CD4-positive, alpha-beta T cell treated with Interleukin-1 beta for 1 hour (primary cell): ENCODE results near the gene FRMD4B.
A peak's percentile ranks its signal among the peaks of the same experiment; 100 is the strongest.

Source experiments
- DNase-seq, 2 donors: peaks; one replicate each; pipeline ENCODE4 v3.0.0-alpha.2; 2020 to 2022

FRMD4B gene

DNA sequence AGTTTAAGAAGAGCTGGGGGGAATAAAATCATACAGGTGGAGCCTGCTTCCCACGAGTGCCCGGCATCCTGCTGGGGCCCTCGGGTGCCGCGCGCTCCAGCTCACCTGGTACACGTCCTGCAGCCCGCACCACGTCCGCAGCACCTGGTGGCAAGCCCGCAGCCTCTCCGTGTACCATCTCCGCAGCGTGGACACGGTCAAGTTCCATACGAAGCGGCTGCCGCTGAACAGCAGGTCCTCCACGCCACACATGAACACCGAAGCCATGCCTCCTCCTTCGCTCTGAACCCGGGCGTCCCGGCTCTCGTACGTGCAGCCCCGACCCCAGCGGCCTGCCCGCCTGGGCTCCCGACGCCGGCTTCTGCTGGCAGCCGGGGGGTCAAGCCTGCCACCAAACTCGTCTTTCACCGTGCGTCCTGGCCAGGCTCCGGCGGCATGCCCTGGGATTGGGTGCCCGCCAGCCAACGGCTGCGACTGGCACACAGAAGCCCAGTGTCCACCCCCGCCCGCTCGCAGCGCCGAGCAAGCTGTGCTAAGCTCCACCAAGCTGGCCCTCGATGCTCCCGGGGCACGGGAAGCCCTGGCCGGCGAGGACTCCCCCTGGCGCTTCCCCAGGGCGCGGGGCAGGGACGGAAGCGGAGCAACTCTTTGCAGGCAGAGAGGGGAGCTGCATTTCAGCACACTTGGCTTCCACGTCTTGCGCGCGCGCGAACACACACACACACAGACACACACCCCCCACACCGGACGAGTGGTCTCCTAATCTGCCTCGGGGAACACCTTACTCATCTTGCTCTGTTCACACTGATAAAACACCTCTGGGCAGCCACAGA, at the start of gene FRMD4B:
FRMD4B (minus strand) TSS at position 366 of the 833 bp plus-strand sequence; CDS start at position 267, 99 bp downstream.
- peak; percentile 5 to 40 for DNase-seq

GRCh38 chr3:69433969-69434325, 48.1 kb upstream of the FRMD4B start:
- DNase-seq, result no peak

DNA sequence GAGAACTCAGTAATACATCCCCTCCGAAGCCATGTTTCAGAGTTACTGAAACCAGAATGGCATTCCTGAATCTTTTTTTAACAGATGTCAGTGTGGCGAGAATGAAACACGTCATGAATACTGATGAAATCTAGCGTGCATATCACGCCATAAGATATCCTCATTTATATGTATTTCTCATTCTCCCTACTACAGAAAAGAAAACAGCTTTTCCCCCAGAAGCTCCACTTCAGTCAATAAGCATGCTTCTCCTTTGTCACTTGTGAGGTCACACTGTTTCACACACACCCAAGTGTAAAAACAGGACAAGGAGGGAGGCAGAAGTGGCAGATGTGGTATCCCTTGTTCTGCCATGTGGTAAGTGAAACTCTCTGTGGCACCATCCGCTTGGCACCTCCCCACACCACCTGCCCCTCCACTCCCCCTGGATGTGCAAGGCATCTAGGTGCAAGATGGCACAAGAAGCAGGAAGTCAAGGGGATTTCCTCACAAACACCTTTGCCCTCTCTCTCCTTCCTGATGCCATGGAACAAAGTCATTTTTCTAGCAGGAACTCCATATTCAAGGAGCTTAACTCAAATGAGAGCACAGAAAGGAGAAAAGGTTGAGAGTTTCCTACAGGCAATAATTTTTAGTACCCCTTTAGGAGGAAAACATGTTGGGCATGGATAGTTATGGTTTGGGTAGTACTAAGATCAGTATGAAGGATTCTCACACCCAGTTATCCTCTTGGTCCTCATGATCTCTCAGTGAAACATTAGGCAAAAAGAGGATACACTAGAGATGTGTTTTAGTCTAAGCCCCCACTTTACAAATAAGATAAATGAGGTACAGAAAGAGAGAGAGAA, 47.5 kb upstream of the FRMD4B start:
- DNase-seq, result peak in 1 of 2 donors; percentile 2

DNA sequence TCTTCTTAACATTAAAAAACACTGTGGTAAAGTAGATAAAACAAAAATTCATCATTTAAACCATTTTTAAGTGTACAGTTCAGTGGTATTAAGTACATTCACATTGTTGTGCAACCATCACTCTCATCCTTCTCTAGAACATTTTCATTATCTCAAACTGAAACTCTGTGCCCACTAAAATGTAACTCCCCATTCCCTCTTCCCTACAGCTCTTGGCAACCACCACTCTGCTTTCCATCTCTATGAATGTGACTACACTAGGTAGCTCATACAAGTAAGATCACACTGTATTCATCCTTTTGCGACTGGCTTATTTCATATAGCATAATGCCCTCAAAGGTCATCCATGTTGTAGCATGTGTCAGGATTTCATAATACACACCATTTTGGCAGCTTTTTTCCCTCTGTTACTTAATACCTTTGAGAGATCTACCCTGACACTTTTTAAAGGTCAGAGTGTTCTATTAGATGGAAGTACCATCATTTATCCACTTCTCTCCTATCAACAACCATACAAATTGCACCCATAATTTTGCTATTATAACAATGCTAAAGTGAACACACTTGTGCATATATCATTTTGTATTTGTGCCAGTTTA, 42.9 kb upstream of the FRMD4B start:
- DNase-seq, result no peak

- DNase-seq, result no peak
Observed at GRCh38 chr3:69426967-69427304, 41.0 kb upstream of the FRMD4B start.

DNA sequence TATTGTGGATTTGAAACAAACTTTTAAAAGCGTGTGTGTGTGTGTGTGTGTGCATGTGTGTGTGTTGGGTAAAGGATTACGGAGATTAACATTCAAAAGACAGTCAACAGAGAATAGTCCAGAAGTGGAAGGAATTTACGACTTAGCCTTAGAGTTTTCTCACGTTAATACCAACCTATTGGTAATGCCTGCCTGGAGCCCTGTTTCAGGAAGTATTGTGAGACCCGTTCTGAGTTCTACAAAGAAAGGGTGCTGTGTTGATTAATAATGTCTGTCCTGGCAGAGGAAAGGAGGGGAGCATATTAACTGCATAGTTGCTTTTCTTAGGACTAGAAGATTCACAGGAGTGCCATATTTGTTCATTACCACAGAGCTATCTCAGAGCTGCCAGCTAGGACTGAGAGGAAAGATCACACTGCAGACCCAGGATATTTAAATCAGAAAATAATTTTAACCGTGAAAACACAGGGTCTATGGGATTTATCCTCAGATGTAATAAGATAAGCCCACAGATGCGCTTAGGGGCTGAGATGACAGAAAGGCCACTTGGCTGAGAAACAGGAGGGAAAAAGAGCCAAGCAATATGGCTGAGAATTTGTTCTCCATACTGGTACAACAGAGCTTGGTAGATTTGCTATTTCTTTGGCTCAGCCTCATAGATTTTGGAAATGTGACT, 40.5 kb upstream of the FRMD4B start:
- DNase-seq, result no peak

DNA sequence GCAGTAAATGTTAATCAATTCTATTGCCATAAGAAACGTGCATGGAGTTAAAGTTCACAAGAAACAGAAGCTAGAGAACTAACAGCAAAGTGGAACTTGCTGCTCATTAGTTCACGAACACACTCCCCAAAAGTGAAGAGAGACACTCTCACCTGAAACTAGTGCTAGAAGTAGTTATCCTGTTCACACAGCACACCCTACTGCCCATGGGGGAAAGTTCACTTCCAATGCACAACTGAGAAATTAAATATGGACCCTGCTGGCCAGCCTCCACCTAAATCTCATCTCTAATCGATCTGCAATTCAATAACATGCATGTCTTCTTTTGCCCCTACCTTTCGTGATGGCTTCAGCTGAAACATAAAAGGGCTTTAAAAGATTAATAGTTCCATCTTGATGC, 39.4 kb upstream of the FRMD4B start:
- DNase-seq, result peak; percentile 2 to 33

DNA sequence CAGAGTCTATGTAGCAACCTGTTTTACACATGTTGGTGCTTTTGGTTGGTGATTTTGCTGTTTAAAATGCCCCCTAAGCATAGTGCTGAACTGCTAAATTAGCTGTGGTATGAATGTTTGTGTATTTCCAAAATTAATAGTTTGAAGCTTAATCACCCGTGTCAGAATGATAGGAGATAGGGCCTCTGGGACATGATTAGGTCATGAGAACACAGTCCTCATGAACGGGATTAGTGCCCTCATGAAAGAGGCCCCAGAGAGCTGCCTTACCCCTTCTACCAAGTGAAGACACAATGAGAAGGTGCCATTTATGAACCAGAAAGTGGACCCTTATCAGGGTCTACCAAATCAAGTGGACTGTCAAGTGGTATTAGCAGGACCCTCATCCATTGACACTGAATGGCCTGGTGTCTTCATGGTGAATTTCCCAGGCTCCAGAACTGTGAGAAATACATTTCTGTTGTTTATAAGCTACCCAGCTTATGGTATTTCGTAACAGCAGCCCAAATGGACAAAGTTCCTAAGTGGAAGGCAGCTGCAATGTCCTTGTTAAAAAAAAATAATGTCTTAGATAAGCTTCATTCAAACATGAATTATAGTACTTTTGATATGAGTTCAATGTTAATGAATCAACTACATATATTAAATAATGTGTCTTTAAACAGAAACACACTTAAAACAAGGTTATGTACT, 37.7 kb upstream of the FRMD4B start:
- DNase-seq, result no peak

- DNase-seq, result no peak
Observed at GRCh38 chr3:69422751-69423150, 36.9 kb upstream of the FRMD4B start.

DNA sequence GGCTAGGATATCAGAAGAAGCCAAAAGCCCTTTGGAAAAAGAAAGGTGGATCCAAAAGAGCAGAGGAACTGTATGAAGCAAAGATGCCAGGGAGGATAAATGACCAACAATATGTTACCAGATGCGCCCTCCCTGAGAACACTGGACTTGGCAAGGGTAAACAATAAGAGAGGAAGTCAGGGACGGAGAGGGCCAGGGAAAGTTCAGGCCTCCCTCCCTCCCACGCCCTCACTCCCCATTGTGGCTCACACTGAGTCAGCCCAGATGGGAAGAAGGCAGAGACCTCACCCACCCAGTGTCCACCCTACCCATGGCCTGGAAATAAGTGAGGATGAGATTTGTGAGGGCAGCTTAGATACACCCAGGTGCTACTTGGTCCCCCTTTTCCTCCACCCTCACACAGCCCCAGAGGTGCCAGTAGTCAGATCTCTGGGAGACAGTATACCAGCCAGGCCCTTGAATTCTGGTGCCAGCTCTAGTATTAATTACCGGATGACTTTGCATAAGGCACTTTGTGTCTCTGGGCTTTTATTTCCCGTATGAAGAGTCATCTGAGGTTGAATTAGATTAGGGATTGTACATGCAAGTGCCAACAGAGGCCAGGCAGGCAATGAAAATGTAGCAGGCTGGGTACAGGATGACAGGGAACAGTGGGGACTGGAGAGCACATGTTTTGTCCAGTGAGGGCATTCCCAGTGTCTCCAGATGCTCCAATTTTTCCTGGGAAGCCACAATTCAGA, 35.1 kb upstream of the FRMD4B start:
- no peak for DNase-seq

GRCh38 chr3:69419276-69419675, 33.4 kb upstream of the FRMD4B start:
- DNase-seq, result no peak

DNA sequence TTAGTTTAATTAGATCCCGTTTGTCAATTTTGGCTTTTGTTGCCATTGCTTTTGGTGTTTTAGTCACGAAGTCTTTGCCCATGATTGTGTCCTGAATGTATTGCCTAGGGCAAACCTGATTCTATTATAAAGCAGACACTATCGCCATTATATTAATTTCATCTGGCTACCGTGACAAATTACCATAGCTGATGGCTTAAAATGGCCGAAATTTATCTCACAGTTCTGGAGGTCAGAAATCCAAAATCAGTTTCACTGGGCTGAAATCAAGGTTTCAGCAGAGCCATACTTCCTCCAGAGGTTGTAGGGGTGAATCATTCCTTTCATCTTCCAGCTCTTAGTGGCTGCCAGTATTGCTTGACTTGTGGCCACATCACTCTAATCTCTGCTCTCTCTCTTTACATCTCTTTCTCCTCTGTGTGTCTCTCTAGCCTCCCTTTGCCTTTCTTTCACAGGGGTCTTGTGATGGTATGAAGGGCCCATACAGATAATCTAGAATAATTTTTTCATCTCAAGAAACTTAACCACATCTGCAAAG, 31.7 kb upstream of the FRMD4B start:
- no peak for DNase-seq

DNA sequence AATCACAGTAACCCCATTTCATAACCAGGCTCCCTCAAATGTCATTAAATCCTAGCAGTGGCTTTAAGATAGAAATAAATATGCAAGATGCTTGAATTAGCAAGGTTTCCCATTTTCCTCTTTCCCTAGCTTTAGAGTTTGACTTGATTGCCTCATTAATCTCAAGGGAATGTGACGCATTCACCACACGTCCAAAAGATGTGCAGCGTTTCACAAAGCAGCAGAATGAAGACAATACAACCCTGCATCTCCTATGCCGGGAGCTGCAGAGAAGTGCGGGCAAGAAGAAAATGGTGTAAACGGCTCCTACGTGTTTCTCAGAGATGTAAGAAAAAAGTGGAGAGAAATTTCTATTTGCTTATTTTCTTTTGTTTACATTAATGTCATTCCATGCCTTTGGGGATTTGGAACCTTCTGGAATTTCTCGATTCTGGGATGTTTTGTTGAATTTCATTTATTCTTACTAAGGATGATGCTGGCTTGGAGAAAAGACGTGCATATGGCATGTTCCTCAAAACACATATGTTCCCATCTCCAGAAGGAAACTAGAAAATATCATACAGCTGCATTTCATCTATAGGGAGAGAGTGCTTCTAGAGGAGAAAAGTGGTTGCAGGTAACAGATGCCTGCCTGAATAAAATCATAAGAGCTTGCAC, 27.8 kb upstream of the FRMD4B start:
- no peak for DNase-seq

DNA sequence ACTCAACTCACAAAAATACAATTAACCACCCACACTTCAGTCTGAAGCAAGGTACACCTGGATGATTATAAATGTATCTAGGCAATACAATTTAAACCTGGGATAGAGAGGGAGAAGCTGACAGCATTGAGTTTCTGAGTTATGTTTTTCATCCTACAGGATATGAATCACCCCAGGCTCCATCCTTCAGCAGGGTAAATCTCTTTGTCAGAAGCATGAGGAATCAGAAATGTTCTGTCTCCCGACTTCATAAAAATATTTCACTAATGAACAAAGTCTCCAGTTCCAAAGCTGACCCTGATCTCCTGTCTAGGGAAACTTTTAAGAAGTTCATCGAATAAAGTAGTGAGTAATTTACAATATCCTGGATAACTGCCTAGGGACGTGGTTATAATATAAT, 25.5 kb upstream of the FRMD4B start:
- DNase-seq, result no peak

DNA sequence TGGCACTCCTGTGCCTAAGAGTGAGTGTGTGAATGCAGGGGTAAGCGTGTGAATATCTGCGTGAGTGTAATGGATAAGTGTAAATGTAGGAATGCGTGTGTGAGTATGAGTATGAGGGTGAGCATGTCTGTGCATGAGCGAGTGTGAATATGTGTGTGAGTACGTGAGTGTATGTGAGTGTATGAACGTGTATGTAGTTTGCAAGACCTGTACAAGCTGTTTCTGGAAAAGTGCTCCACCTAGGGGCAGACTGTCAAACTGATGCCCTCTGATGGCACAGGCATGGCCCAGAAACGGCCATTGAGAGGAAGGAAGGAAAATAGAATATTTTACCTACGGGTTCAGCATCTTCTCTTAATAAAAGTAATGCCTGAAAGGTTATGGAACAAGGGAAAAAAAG, 24.4 kb upstream of the FRMD4B start:
- peak; percentile 56 to 66 for DNase-seq

GRCh38 chr3:69409831-69410230, 23.9 kb upstream of the FRMD4B start:
- no peak for DNase-seq

DNA sequence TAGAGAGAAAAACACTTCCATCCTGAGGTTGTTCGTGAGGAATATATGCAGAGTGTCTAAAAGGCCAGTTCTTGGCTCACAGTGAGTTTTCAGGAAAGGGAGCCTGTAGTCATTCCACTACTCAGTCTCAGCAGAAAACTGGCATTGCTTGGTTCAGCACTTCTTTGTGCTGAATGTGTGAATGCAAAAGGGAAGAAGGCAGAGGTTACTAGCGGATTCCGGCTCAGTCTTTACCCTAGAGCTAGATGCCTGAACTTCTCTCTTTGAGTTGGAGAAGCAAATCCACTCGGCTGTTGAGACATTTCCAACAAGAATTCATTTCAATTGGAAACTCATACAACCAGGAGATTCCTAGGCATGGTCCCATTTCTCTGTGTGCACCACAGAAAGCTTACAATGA, 23.1 kb upstream of the FRMD4B start:
- no peak for DNase-seq

- DNase-seq, result no peak
Observed at GRCh38 chr3:69408542-69408941, 22.7 kb upstream of the FRMD4B start.

DNA sequence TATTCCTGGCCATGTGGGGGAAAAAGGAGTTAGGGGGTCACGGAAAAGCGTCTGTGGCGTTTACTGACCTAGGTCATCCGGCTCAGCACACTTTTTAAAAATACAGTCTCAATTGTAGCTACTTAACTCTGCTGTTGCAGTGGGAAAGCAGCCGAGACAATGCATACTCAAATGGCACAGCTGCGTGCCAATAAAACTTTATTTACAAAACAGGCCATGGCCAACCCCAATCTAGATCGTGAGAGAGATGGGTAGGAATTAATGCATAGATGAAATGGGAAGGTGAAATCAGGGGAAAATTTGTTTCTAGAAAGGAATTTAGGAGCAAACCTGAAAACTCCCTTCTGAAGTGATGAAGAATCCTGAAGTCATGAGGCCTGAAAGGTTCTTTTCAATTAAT, 22.0 kb upstream of the FRMD4B start:
- no peak for DNase-seq

GRCh38 chr3:69406163-69406562, 20.3 kb upstream of the FRMD4B start:
- no peak for DNase-seq

GRCh38 chr3:69405067-69405466, 19.2 kb upstream of the FRMD4B start:
- DNase-seq, result no peak
